Hepatocyte (in vitro differentiated cells): ENCODE data around the gene LRRC8A.
"Not testable (repeated sequence)": the region's sequence is repeated elsewhere in the genome, so short reads cannot be mapped to it uniquely, and the experiment has no call there.

Source experiments
- EZH2 ChIP-seq: fragments of 200-600 bp; sonication (generic); IDR thresholded peaks from 2 replicates; pipeline ENCODE4 v1.6.1; 2016; ENCODE audit warnings: antibody characterized with exemption, mild to moderate bottlenecking, borderline replicate concordance
- TF ChIP-seq, protein P1 (sequence below): fragments of 200-600 bp; sonication (generic); IDR thresholded peaks from 2 replicates; pipeline ENCODE4 v1.5.1; 2016; ENCODE audit warnings: antibody characterized with exemption, mild to moderate bottlenecking; ENCODE audit not compliant: poor library complexity

DNA sequence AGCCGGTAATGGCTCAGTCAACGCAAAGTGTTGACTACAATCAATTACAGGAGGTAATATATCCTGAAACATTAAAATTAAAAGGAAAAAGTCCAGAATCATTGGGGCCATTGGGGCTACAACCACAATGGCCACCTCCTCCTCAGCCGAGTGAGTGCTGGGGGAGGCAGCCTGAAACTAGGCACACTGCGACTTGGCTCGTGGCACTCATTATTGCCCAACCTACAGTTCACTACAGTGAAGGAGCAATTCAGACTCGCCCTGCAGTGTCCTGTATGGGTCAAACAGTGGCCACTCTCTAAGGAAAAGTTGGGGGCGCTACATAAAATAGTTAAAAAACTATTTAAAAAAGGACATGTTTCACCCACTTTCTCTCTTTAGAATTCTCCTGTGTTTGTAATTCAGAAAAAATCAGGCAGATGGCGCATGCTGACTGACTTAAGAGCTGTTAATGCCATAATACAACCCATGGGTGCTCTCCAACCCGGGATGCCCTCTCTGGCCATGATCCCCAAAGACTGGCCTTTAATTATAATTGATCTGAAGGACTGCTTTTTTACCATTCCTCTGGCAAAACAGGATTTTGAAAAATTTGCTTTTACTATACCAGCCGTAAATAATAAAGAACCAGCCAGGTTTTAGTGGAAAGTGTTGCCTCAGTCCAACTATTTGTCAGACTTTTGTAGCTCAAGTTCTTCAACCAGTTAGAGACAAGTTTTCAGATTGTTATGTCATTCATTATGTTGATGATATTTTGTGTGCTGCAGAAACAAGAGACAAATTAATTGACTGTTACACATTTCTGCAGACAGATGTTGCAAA is 29.9 kb upstream of the LRRC8A start:
- TF ChIP-seq, protein P1, sequence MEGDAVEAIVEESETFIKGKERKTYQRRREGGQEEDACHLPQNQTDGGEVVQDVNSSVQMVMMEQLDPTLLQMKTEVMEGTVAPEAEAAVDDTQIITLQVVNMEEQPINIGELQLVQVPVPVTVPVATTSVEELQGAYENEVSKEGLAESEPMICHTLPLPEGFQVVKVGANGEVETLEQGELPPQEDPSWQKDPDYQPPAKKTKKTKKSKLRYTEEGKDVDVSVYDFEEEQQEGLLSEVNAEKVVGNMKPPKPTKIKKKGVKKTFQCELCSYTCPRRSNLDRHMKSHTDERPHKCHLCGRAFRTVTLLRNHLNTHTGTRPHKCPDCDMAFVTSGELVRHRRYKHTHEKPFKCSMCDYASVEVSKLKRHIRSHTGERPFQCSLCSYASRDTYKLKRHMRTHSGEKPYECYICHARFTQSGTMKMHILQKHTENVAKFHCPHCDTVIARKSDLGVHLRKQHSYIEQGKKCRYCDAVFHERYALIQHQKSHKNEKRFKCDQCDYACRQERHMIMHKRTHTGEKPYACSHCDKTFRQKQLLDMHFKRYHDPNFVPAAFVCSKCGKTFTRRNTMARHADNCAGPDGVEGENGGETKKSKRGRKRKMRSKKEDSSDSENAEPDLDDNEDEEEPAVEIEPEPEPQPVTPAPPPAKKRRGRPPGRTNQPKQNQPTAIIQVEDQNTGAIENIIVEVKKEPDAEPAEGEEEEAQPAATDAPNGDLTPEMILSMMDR, result peak; percentile 52
- not testable (repeated sequence) for TF ChIP-seq EZH2
